Measurements from ENCODE around the gene TMEM178B.

GRCh38 chr7:141409219-141409618 is 335.4 kb downstream of the TMEM178B start:
- TF ChIP-seq CTCF (IDR thresholded peaks at IDR 0.05; ENCODE audit: low read depth, low read length, poor library complexity, severe bottlenecking) (no peak), EZH2phosphoT487 (IDR thresholded peaks at IDR 0.05; ENCODE audit: borderline replicate concordance, low read length) (no peak)

All from DOHH2 (cell line).